ENCODE measurements around the gene PROK2.

Gene PROK2

DNA sequence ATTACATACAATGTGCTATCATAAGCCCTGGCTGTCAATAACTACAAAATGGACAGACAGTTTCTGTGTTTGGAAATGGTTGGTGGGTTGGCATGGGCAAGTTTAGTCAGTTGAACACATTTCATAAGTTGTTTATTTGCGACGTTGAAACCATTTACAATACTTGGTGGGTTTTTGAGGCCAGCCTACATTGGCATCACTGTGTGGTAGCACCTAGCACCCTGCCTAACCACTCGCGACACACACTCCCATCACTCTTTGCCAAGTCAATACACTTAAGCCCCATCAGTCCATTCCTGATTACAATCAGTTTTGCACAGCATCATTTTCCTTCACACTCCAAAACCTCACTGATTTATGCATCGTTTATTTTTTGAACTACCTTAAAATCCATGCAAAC, 13.8 kb downstream of the PROK2 start:
- DNase-seq (ENCODE audit: low read depth): no peak
- TF ChIP-seq, protein P1, sequence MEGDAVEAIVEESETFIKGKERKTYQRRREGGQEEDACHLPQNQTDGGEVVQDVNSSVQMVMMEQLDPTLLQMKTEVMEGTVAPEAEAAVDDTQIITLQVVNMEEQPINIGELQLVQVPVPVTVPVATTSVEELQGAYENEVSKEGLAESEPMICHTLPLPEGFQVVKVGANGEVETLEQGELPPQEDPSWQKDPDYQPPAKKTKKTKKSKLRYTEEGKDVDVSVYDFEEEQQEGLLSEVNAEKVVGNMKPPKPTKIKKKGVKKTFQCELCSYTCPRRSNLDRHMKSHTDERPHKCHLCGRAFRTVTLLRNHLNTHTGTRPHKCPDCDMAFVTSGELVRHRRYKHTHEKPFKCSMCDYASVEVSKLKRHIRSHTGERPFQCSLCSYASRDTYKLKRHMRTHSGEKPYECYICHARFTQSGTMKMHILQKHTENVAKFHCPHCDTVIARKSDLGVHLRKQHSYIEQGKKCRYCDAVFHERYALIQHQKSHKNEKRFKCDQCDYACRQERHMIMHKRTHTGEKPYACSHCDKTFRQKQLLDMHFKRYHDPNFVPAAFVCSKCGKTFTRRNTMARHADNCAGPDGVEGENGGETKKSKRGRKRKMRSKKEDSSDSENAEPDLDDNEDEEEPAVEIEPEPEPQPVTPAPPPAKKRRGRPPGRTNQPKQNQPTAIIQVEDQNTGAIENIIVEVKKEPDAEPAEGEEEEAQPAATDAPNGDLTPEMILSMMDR (IDR thresholded peaks at IDR 0.05; ENCODE audit: low read depth, low read length, missing control alignments): no peak
- no peak overlapping the region for H3K4me3 ChIP-seq (ENCODE audit: low read depth, low read length)

- no peak overlapping the region for H3K4me3 ChIP-seq (ENCODE audit: low read depth, low read length)
- DNase-seq (ENCODE audit: low read depth): no peak
- TF ChIP-seq, protein P1 (IDR thresholded peaks at IDR 0.05; ENCODE audit: low read depth, low read length, missing control alignments): no peak
Observed at GRCh38 chr3:71763426-71763825, 21.5 kb downstream of the PROK2 start.

- H3K4me3 ChIP-seq (ENCODE audit: low read depth, low read length): no peak overlapping the region
- TF ChIP-seq, protein P1 (IDR thresholded peaks at IDR 0.05; ENCODE audit: low read depth, low read length, missing control alignments): no peak
- DNase-seq (ENCODE audit: low read depth): no peak
Observed at GRCh38 chr3:71760140-71760539, 24.8 kb downstream of the PROK2 start.

GRCh38 chr3:71759401-71759800, 25.5 kb downstream of the PROK2 start:
- TF ChIP-seq, protein P1 (IDR thresholded peaks at IDR 0.05; ENCODE audit: low read depth, low read length, missing control alignments): no peak
- no peak overlapping the region for H3K4me3 ChIP-seq (ENCODE audit: low read depth, low read length)
- no peak for DNase-seq (ENCODE audit: low read depth)

DNA sequence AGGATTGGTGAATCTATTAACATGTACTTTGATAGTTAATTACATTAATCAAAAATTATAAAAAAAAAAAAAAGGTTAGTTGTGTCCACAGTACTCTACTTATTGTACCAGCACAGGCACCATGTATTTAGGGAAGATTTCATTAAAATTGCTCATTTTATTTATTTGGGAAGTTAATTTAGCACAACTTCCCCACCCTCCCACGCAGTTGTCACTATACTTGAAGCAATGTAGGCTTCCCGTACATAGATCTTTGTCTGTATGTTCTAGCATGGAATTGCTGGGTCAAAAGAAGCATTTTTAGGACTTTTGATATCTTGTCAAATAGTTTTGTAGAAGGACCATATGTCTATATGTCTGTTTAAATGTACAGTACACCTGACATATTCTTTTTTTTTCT, 26.9 kb downstream of the PROK2 start:
- no peak for DNase-seq (ENCODE audit: low read depth)
- TF ChIP-seq, protein P1 (IDR thresholded peaks at IDR 0.05; ENCODE audit: low read depth, low read length, missing control alignments): no peak
- no peak overlapping the region for H3K4me3 ChIP-seq (ENCODE audit: low read depth, low read length)

DNA sequence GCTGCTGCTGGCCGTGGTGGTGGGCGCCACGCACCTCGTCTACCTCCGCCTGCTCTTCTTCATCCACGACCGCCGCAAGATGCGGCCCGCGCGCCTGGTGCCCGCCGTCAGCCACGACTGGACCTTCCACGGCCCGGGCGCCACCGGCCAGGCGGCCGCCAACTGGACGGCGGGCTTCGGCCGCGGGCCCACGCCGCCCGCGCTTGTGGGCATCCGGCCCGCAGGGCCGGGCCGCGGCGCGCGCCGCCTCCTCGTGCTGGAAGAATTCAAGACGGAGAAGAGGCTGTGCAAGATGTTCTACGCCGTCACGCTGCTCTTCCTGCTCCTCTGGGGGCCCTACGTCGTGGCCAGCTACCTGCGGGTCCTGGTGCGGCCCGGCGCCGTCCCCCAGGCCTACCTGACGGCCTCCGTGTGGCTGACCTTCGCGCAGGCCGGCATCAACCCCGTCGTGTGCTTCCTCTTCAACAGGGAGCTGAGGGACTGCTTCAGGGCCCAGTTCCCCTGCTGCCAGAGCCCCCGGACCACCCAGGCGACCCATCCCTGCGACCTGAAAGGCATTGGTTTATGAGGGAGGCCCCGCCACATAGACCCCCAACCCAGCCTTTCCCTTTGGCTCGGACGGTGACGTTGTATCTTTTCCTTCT, 30.2 kb downstream of the PROK2 start:
- no peak overlapping the region for H3K4me3 ChIP-seq (ENCODE audit: low read depth, low read length)
- TF ChIP-seq, protein P1 (IDR thresholded peaks at IDR 0.05; ENCODE audit: low read depth, low read length, missing control alignments): no peak
- no peak for DNase-seq (ENCODE audit: low read depth)
